Measurements from ENCODE around the gene AKR7A3.
"Not testable (repeated sequence)": the region's sequence is repeated elsewhere in the genome, so short reads cannot be mapped to it uniquely, and the experiment has no call there.

AKR7A3 gene

GRCh38 chr1:19317126-19317910 lies 28.7 kb upstream of the AKR7A3 start:
- DNase-seq = no peak

GRCh38 chr1:19315378-19316198 lies 27.0 kb upstream of the AKR7A3 start:
- peak; percentile 68 for DNase-seq

- no peak for DNase-seq
These were observed 25.7 kb upstream of the AKR7A3 start for GRCh38 chr1:19313961-19314882.

- DNase-seq = no peak
These were observed 25.0 kb upstream of the AKR7A3 start for GRCh38 chr1:19313636-19313959.

- DNase-seq = no peak
These were observed 24.4 kb upstream of the AKR7A3 start for GRCh38 chr1:19312782-19313635.

- peak; percentile 92 for DNase-seq
These were observed 23.6 kb upstream of the AKR7A3 start, which contains the start of the genes AKR7A2 and SLC66A1 for GRCh38 chr1:19311931-19312781. Gene AKR7A2, minus strand, starts transcription at chr1:19312144. Its CDS starts 20 bp downstream, at chr1:19312124. Gene SLC66A1, plus strand, starts transcription at chr1:19312326. Its CDS starts 5,352 bp downstream, at chr1:19317678.

GRCh38 chr1:19311503-19311930 lies 22.9 kb upstream of the AKR7A3 start:
- no peak for DNase-seq

- no peak for DNase-seq
These were observed 22.3 kb upstream of the AKR7A3 start for GRCh38 chr1:19310720-19311502.

GRCh38 chr1:19310061-19310460 lies 21.5 kb upstream of the AKR7A3 start:
- DNase-seq = no peak

- DNase-seq = peak; percentile 74
These were observed 20.7 kb upstream of the AKR7A3 start for GRCh38 chr1:19309123-19309813.

- no peak for DNase-seq
These were observed 19.9 kb upstream of the AKR7A3 start for GRCh38 chr1:19308509-19308907.

- DNase-seq = no peak
These were observed 19.4 kb upstream of the AKR7A3 start for GRCh38 chr1:19307794-19308508.

GRCh38 chr1:19306941-19307340 lies 18.4 kb upstream of the AKR7A3 start:
- no peak for DNase-seq

- no peak for DNase-seq
These were observed 17.3 kb upstream of the AKR7A3 start for GRCh38 chr1:19305880-19306279.

- not testable (repeated sequence) for DNase-seq
These were observed 15.5 kb upstream of the AKR7A3 start for GRCh38 chr1:19304081-19304480.

- DNase-seq = no peak
These were observed 11.6 kb upstream of the AKR7A3 start for GRCh38 chr1:19300211-19300610.

- no peak for DNase-seq
These were observed 6.1 kb upstream of the AKR7A3 start for GRCh38 chr1:19294638-19295037.

GRCh38 chr1:19289244-19289643 lies 674 bp upstream of the AKR7A3 start:
- DNase-seq = no peak
